HCT116 (cell line): Measurements from ENCODE around the gene RBX1. TPM values are rescaled to one million over a fixed set of nuclear protein-coding genes. Genes with fewer than 3 reads are reported as not detected.

Source experiments
- ATAC-seq: fragments of 200-7000 bp; cut with Tn5 transposase; 2 replicates; pipeline ENCODE4 v1.9.1; 2020; ENCODE audit warnings: mild to moderate bottlenecking, moderate library complexity
- BruUV-seq: library from RNA; stranded (reverse); fragments of 400-500 nt; replicated peaks from 2 replicates; lab custom pipeline; 2021; lab: Mats Ljungman, UMichigan
- CTCF ChIA-PET: fragments of 300-600 bp; sonication (Branson Sonifier 250); formaldehyde crosslinking; loops from one replicate; lab custom pipeline; 2021; ENCODE audit warnings: antibody characterized with exemption; lab: Charles Lee
- POLR2A ChIA-PET: fragments of 300-600, 350-600 bp; sonication (Branson Sonifier 250); formaldehyde crosslinking; loops from one replicate; lab custom pipeline; 2021; ENCODE audit warnings: antibody characterized with exemption; lab: Charles Lee
- RAD21 ChIA-PET, 2 experiments: fragments of 300-600 bp; sonication (Branson Sonifier 250); formaldehyde crosslinking; loops; one replicate each; lab custom pipeline; 2023; ENCODE audit warnings: low total read pairs in 2 of 2; ENCODE audit not compliant: uncharacterized antibody in 2 of 2, unreplicated experiment in 2 of 2, low non-redundant PET in 1 of 2; lab: Charles Lee
- DNase-seq: peaks from one replicate; pipeline ENCODE4 v3.0.0-alpha.2; 2010; ENCODE audit warnings: low read depth, low spot score
- H2AFZ ChIP-seq: fragments of 200-600 bp; shearing (Covaris generic), sonication (generic); 2 replicates; pipeline ENCODE4 v1.6.1; 2017; ENCODE audit warnings: low read depth, mixed run types, mixed read lengths, antibody characterized with exemption, low read length; ENCODE audit not compliant: poor library complexity, severe bottlenecking
- H3K27ac ChIP-seq: 2 replicates; pipeline ENCODE4 v1.5.1; 2012; ENCODE audit warnings: low read depth, low read length
- H3K27me3 ChIP-seq: fragments of 200-600 bp; sonication (generic); 2 replicates; pipeline ENCODE4 v1.6.1; 2016; ENCODE audit warnings: mixed run types, low read length, mixed read lengths; ENCODE audit not compliant: insufficient read depth
- H3K36me3 ChIP-seq, 2 experiments: fragments of 200-500 bp in 1 of 2; fragments of 200-600 bp in 1 of 2; sonication (Bioruptor generic) in 1 of 2; sonication (generic) in 1 of 2; 2 replicates each; pipeline versions ENCODE4 v1.5.1 to v1.6.1; 2014 to 2016; ENCODE audit warnings: low read length in 2 of 2, inconsistent platforms in 1 of 2, mixed read lengths in 1 of 2, mixed run types in 1 of 2; ENCODE audit not compliant: insufficient read depth in 2 of 2, control insufficient read depth in 1 of 2
- H3K4me1 ChIP-seq, 2 experiments: fragments of 200-600 bp in 1 of 2; sonication (generic) in 1 of 2; 2 replicates each; pipeline versions ENCODE4 v1.5.1 to v1.6.1; 2012 to 2017; ENCODE audit warnings: low read length in 2 of 2, inconsistent platforms in 1 of 2, mild to moderate bottlenecking in 1 of 2, mixed read lengths in 1 of 2, mixed run types in 1 of 2, moderate library complexity in 1 of 2; ENCODE audit not compliant: insufficient read depth in 2 of 2, control insufficient read depth in 1 of 2
- H3K4me2 ChIP-seq: fragments of 200-600 bp; sonication (generic); 2 replicates; pipeline ENCODE4 v1.6.1; 2017; ENCODE audit warnings: mixed run types, low read length, mixed read lengths
- H3K4me3 ChIP-seq, 2 experiments: fragments of 200-600 bp in 1 of 2; sonication (generic) in 1 of 2; replicated peaks in 1 of 2; 2 replicates each; pipeline ENCODE4 v1.5.1; 2011 to 2016; ENCODE audit warnings: low read length in 2 of 2, control low read depth in 1 of 2, low read depth in 1 of 2, mild to moderate bottlenecking in 1 of 2, mixed read lengths in 1 of 2, mixed run types in 1 of 2
- H3K79me2 ChIP-seq: fragments of 200-600 bp; sonication (generic); 2 replicates; pipeline ENCODE4 v1.6.1; 2017; ENCODE audit warnings: mild to moderate bottlenecking, mixed run types, low read length, moderate library complexity, mixed read lengths; ENCODE audit not compliant: insufficient read depth
- H3K9ac ChIP-seq: fragments of 200-600 bp; sonication (generic); 2 replicates; pipeline ENCODE4 v1.6.1; 2016; ENCODE audit warnings: low read length, mixed read lengths
- H3K9me2 ChIP-seq: fragments of 200-600 bp; sonication (generic), shearing (Covaris generic); 2 replicates; pipeline ENCODE4 v1.6.1; 2017; ENCODE audit warnings: mixed run types, mild to moderate bottlenecking, moderate library complexity; ENCODE audit not compliant: insufficient read depth
- H3K9me3 ChIP-seq, 2 experiments: fragments of 200-500 bp in 1 of 2; fragments of 200-600 bp in 1 of 2; sonication (Bioruptor generic) in 1 of 2; sonication (generic) in 1 of 2; 2 replicates each; pipeline ENCODE4 v1.6.1; 2014 to 2017; ENCODE audit warnings: low read length in 2 of 2, mixed read lengths in 2 of 2, inconsistent platforms in 1 of 2, low read depth in 1 of 2, mild to moderate bottlenecking in 1 of 2, mixed run types in 1 of 2, moderate library complexity in 1 of 2; ENCODE audit not compliant: control insufficient read depth in 1 of 2, insufficient read depth in 1 of 2
- H4K20me1 ChIP-seq: fragments of 200-600 bp; sonication (generic), shearing (Covaris generic); 2 replicates; pipeline ENCODE4 v1.6.1; 2017; ENCODE audit warnings: mixed run types, mild to moderate bottlenecking, moderate library complexity; ENCODE audit not compliant: insufficient read depth
- CBX3 ChIP-seq: IDR thresholded peaks from 2 replicates; pipeline ENCODE4 v1.6.1; 2012; ENCODE audit warnings: low read depth
- EGR1 ChIP-seq: IDR thresholded peaks from 2 replicates; pipeline ENCODE4 v1.6.1; 2012; ENCODE audit warnings: low read depth
- ELF1 ChIP-seq: IDR thresholded peaks from 2 replicates; pipeline ENCODE4 v1.6.1; 2012; ENCODE audit warnings: low read depth, borderline replicate concordance
- EZH2 ChIP-seq: fragments of 200-600 bp; sonication (generic); IDR thresholded peaks from 2 replicates; pipeline ENCODE4 v1.6.1; 2017; ENCODE audit warnings: antibody characterized with exemption, mixed run types
- EZH2phosphoT487 ChIP-seq: fragments of 200-600 bp; IDR thresholded peaks from 2 replicates; pipeline ENCODE4 v1.6.1; 2018; ENCODE audit warnings: antibody characterized with exemption, borderline replicate concordance
- FOSL1 ChIP-seq: IDR thresholded peaks from 2 replicates; pipeline ENCODE4 v1.6.1; 2012; ENCODE audit warnings: low read depth
- POLR2A ChIP-seq: IDR thresholded peaks from 2 replicates; pipeline ENCODE4 v1.7.0; 2011; ENCODE audit warnings: borderline replicate concordance; ENCODE audit not compliant: insufficient read depth, insufficient read length; ENCODE audit errors: extremely low read depth
- RAD21 ChIP-seq: IDR thresholded peaks from 2 replicates; pipeline ENCODE4 v1.6.1; 2012; ENCODE audit warnings: low read depth, mild to moderate bottlenecking
- REST ChIP-seq: IDR thresholded peaks from 2 replicates; pipeline ENCODE4 v1.6.1; 2012; ENCODE audit warnings: low read depth
- SIN3A ChIP-seq: IDR thresholded peaks from 2 replicates; pipeline ENCODE4 v1.6.1; 2012; ENCODE audit warnings: low read depth
- SP1 ChIP-seq: IDR thresholded peaks from 2 replicates; pipeline ENCODE4 v1.6.1; 2012; ENCODE audit warnings: low read depth
- YY1 ChIP-seq: IDR thresholded peaks from 2 replicates; pipeline ENCODE4 v1.6.1; 2011; ENCODE audit warnings: low read length, low read depth, moderate library complexity, mild to moderate bottlenecking; ENCODE audit not compliant: insufficient replicate concordance; ENCODE audit errors: extremely low read depth
- ZBTB33 ChIP-seq: IDR thresholded peaks from 2 replicates; pipeline ENCODE4 v1.6.1; 2011; ENCODE audit warnings: mild to moderate bottlenecking, low read length, moderate library complexity; ENCODE audit not compliant: insufficient replicate concordance; ENCODE audit errors: extremely low read depth
- ZFX ChIP-seq: fragments of 450-650 bp; IDR thresholded peaks from 2 replicates; pipeline ENCODE4 v1.6.1; 2017
- ZNF274 ChIP-seq: fragments of 200-500 bp; sonication (Bioruptor generic); IDR thresholded peaks from 2 replicates; pipeline ENCODE4 v1.6.1; 2014; ENCODE audit warnings: mild to moderate bottlenecking, low read depth, low read length, inconsistent platforms
- intact Hi-C: fragments of 100-400 bp; cut with micrococcal nuclease; formaldehyde crosslinking; loops from 2 replicates; pipeline ENCODE4 v1.10.0; 2022
- total RNA-seq: library from RNA; stranded (reverse); gene quantifications from one replicate; pipeline ENCODE4 v1.2.1, GENCODE V29; 2021; ENCODE audit not compliant: unreplicated experiment
- TF ChIP-seq, protein P1 (sequence below): IDR thresholded peaks from 2 replicates; pipeline ENCODE4 v1.6.1; 2012

The RBX1 gene
- total RNA-seq, 1 experiment from 2014 or later: 51.2 TPM

DNA sequence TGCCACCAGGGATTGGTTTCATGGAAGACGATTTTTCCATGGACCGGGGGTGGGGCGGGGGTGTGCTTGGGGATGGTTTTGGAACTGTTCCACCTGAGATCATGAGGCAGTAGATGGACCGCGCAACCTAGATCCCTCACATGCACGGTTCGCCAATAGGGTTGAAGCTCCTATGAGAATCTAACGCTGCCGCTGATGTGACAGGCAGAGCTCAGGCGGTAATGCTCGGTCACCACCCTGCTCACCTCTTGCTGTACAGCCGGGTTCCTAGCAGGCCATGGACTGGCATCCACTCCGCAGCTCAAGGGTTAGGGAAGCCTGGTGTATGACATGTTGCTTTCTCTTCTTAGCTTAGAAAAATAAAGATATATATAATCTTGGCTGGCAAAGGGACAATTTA, 22.0 kb downstream of the RBX1 start:
- H4K20me1 ChIP-seq: no peaks in the 10 kb centered on the region
- no peak overlapping the region for H3K4me3 ChIP-seq
- H3K36me3 ChIP-seq: peaks cover 14 to 15% of the 10 kb centered on the region in 2 experiments; a peak in 3 of 4 replicates
- no peak overlapping the region for H3K9ac ChIP-seq
- H3K27me3 ChIP-seq: no peaks in the 10 kb centered on the region
- intact Hi-C loops: no loop called here
- BruUV-seq: no TSS peak
- ChIA-PET RAD21 (no interaction called here), POLR2A (no interaction called here), CTCF (no interaction called here)
- H3K9me3 ChIP-seq: no peaks in the 10 kb centered on the region
- no peak overlapping the region for H2AFZ ChIP-seq
- H3K4me1 ChIP-seq: no peaks in the 10 kb centered on the region
- DNase-seq (no peak), ATAC-seq (no peak)
- H3K27ac ChIP-seq: no peak overlapping the region
- 0 out of 2 replicates have a peak, but pooled peaks cover 3% of the 10 kb centered on the region for H3K79me2 ChIP-seq
- no peaks in the 10 kb centered on the region for H3K9me2 ChIP-seq
- no peak for TF ChIP-seq CBX3
- no peak overlapping the region for H3K4me2 ChIP-seq

- H3K36me3 ChIP-seq: peaks cover 5 to 6% of the 10 kb centered on the region in 2 experiments; a peak in 2 of 4 replicates
These were observed 24.2 kb downstream of the RBX1 start for GRCh38 chr22:40975366-40975765.

More at GRCh38 chr22:40975366-40975765, 24.2 kb downstream of the RBX1 start:
- no peaks in the 10 kb centered on the region for H3K9me2 ChIP-seq
- H2AFZ ChIP-seq: no peak overlapping the region
- H3K27ac ChIP-seq: no peak overlapping the region
- DNase-seq (no peak), ATAC-seq (no peak)
- no peaks in the 10 kb centered on the region for H3K9me3 ChIP-seq
- no peak overlapping the region for H3K4me2 ChIP-seq
- TF ChIP-seq EZH2phosphoT487 (no peak), YY1 (no peak), ZFX (no peak), ZBTB33 (no peak), RAD21 (no peak), SIN3A (no peak), POLR2A (no peak), EZH2 (no peak), ZNF274 (no peak), ELF1 (no peak), CBX3 (no peak), FOSL1 (no peak), EGR1 (no peak), REST (no peak), SP1 (no peak)
- TF ChIP-seq, protein P1, sequence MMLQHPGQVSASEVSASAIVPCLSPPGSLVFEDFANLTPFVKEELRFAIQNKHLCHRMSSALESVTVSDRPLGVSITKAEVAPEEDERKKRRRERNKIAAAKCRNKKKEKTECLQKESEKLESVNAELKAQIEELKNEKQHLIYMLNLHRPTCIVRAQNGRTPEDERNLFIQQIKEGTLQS: no peak
- ChIA-PET POLR2A (no interaction called here), RAD21 (no interaction called here), CTCF (no interaction called here)
- no peak overlapping the region for H3K4me3 ChIP-seq
- no peaks in the 10 kb centered on the region for H4K20me1 ChIP-seq
- H3K4me1 ChIP-seq: no peaks in the 10 kb centered on the region
- BruUV-seq: no TSS peak
- intact Hi-C loops: no loop called here
- no peak overlapping the region for H3K9ac ChIP-seq
- H3K27me3 ChIP-seq: no peaks in the 10 kb centered on the region
- H3K79me2 ChIP-seq: no peaks in the 10 kb centered on the region
